ENCODE data around the gene NYNRIN. TPM values are rescaled to one million over a fixed set of nuclear protein-coding genes. Genes with fewer than 3 reads are reported as not detected.

NYNRIN gene
- total and polyA plus RNA-seq, 9 donors = 22.0 to 76.0 (median 54.6) TPM

DNA sequence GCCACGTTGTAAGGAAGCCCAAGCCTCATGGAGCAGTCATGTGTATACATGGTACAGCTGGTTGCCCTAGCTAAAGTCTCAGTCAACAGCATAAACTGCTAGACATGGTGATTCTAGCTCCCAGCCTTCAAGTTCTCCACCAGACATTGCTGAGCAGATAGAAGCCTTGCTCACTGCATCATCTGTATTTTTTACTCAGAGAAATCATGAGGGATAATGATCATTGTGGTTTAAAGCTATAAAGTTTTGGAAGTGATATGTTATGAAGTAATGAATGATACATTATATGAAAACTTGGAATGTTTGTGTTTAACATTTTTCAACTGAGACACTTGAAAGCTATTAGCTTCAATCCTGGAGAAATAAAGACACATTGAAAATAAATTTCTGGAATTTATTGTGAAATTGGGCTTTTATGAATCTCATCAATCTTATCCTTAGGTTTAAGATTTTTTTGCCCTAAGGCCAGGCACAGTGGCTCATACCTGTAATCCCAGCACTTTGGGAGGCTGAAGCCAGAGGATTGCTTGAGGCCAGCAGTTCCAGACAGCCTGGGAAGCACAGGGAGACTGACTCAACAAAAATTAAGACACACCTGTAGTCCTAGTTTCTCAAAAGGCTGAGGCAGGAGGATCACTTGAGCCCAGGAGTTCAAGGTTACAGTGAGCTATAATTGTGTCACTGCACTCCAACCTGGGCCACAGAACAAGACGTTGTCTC lies 36.4 kb upstream of the NYNRIN start:
- Histone ChIP-seq H3K4me3 (no peak overlapping the region), H3K27me3 (no peaks in the 10 kb centered on the region), H3K27ac (no peak overlapping the region), H3K4me1 (ENCODE audit: insufficient read depth) (no peaks in the 10 kb centered on the region), H3K9me3 (no peaks in the 10 kb centered on the region), H3K36me3 (no peaks in the 10 kb centered on the region)
- no peak for DNase-seq
- intact Hi-C loops (cut with DNase I) = loop anchor here in 2 of 4 donors (5.0 to 10.0 kb wide), 2 partner anchors 35 to 218 kb away; partner anchors contain the start of genes EMC9 (in 1 of the 2), PSME2 (in 1 of the 2) and RNF31 (in 1 of the 2)
- 29 to 36% (median 31%) methylated on average over 2 of the region's 2 CpGs for WGBS, 3 donors
- no peak for TF ChIP-seq EP300 (IDR thresholded peaks at IDR 0.05)
- TF ChIP-seq, protein P1, sequence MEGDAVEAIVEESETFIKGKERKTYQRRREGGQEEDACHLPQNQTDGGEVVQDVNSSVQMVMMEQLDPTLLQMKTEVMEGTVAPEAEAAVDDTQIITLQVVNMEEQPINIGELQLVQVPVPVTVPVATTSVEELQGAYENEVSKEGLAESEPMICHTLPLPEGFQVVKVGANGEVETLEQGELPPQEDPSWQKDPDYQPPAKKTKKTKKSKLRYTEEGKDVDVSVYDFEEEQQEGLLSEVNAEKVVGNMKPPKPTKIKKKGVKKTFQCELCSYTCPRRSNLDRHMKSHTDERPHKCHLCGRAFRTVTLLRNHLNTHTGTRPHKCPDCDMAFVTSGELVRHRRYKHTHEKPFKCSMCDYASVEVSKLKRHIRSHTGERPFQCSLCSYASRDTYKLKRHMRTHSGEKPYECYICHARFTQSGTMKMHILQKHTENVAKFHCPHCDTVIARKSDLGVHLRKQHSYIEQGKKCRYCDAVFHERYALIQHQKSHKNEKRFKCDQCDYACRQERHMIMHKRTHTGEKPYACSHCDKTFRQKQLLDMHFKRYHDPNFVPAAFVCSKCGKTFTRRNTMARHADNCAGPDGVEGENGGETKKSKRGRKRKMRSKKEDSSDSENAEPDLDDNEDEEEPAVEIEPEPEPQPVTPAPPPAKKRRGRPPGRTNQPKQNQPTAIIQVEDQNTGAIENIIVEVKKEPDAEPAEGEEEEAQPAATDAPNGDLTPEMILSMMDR (IDR thresholded peaks at IDR 0.05) = no peak
- TF ChIP-seq POLR2A (IDR thresholded peaks at IDR 0.05) = no peak

DNA sequence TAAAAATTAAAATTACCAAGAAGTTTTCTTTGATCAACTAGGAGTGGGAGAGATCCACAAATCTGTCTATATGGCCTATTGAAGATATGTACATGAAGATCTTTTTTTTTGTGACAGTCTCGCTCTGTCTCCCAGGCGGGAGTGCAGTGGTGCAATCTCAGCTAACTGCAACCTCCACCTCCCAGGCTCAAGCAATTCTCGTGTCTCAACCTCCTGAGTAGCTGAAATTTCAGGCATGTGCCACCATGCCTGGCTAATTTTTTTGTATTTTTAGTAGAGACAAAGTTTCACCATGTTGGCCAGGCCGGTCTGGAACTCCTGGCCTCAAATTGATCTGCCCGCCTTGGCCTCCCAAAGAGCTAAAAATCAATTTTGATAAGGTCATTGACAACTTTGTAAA lies 35.4 kb upstream of the NYNRIN start:
- 90 to 92% (median 91%) methylated on average over 5 of the region's 5 CpGs for WGBS, 3 donors
- Histone ChIP-seq H3K4me3 (no peak overlapping the region), H3K27me3 (no peaks in the 10 kb centered on the region), H3K4me1 (ENCODE audit: insufficient read depth) (no peaks in the 10 kb centered on the region), H3K36me3 (no peaks in the 10 kb centered on the region), H3K27ac (no peak overlapping the region), H3K9me3 (no peaks in the 10 kb centered on the region)
- intact Hi-C loops (cut with DNase I) = loop anchor here in 2 of 4 donors (5.0 to 10.0 kb wide), 2 partner anchors 36 to 219 kb away; partner anchors contain the start of genes EMC9 (in 1 of the 2), PSME2 (in 1 of the 2) and RNF31 (in 1 of the 2)
- TF ChIP-seq POLR2A (IDR thresholded peaks at IDR 0.05) (no peak), EP300 (IDR thresholded peaks at IDR 0.05) (no peak)
- TF ChIP-seq, protein P1 (IDR thresholded peaks at IDR 0.05) = no peak
- no peak for DNase-seq

DNA sequence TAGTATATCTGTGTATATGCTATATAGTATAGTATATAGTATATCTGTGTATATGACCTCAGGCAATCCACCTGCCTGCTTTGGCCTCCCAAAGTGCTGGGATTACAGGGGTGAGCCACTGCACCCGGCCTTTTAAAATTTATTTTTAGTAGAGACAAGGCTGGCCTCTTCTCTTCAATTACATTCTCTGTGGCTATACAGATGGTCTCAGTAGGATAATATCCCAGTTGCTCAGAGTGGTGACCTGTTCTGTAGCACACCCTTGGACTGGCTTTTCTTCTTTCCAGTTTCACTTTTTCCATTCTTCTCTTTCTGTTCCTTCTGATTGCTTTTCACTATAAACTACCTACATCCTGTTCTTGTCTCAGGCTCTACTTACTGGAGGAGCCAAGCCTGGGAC lies 34.0 kb upstream of the NYNRIN start:
- Histone ChIP-seq H3K4me1 (ENCODE audit: insufficient read depth) (peaks cover 4% of the 10 kb centered on the region), H3K27me3 (no peaks in the 10 kb centered on the region), H3K36me3 (no peaks in the 10 kb centered on the region), H3K4me3 (no peak overlapping the region), H3K9me3 (no peaks in the 10 kb centered on the region), H3K27ac (peak overlapping the region in 1 of 2 donors; percentile 93)
- intact Hi-C loops (cut with DNase I) = loop anchor here (1.0 to 10.0 kb wide), 4 partner anchors 37 to 220 kb away; partner anchors contain the start of genes EMC9 (in 1 of the 4), PSME2 (in 1 of the 4) and RNF31 (in 1 of the 4)
- 46 to 64% (median 49%) methylated on average over 1 of the region's 1 CpG for WGBS, 3 donors
- DNase-seq = no peak
- no peak for TF ChIP-seq EP300 (IDR thresholded peaks at IDR 0.05)
- TF ChIP-seq, protein P1 (IDR thresholded peaks at IDR 0.05) = no peak
- no peak for TF ChIP-seq POLR2A (IDR thresholded peaks at IDR 0.05)

DNA sequence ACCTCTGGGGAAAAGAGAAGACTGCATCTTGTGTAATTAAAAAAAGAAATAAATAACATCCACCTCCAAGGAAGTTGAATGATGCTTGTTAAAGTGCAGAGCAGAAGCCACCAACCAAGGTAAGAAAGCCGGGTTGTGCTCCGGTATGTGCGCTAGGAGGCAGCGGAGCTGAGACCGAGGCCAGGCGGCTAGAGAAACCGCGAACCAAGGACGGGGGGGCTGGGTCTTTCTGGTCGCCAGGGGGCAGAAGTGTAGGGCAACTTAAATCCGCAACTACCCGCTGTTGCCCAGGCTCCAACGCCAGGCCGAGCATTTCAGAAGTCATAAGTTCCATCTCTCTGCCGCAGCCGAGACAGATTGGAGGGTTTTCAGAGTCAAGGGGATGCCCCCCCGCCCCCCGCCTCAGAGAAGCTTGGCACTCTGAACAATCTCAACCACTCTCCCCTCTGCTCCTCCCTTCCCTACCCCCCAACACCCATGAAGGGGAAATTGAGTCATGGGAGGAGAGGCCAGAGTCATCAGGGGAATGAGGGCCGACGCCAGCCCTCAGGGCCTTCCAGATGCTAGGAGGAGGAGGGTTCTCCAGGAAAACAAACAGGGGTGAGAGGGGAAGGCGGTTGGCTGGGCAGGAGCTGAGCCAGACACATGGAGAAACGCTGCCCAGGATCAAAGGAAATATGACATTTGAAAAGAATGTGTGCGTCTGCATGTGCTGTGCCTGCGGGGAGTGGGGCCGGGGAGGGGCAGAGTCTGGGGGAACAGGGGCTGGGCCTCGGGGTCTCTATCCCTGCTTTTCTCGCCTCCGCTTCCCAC lies 33.0 kb upstream of the NYNRIN start:
- Histone ChIP-seq H3K4me3 (peak overlapping the region; percentile 71), H3K4me1 (ENCODE audit: insufficient read depth) (peaks cover 4% of the 10 kb centered on the region), H3K27ac (peak overlapping the region; percentile 93 to 96), H3K36me3 (no peaks in the 10 kb centered on the region), H3K27me3 (no peaks in the 10 kb centered on the region), H3K9me3 (no peaks in the 10 kb centered on the region)
- intact Hi-C loops (cut with DNase I) = loop anchor here (1.0 to 10.0 kb wide), 4 partner anchors 36 to 221 kb away; partner anchors contain the start of genes EMC9 (in 1 of the 4), PSME2 (in 1 of the 4) and RNF31 (in 1 of the 4)
- WGBS, 3 donors = 1 to 2% (median 2%) methylated on average over 28 of the region's 28 CpGs
- TF ChIP-seq, protein P1 (IDR thresholded peaks at IDR 0.05) = peak; percentile 73 to 94 (median 92)
- TF ChIP-seq POLR2A (IDR thresholded peaks at IDR 0.05) = peak; percentile 13
- TF ChIP-seq EP300 (IDR thresholded peaks at IDR 0.05) = no peak
- DNase-seq = peak; percentile 87 to 92 (median 90)

Measured in ovary (tissue), 9 donors.